GM13976 (cell line): ENCODE results near the gene TSPAN6.

Experiments used
- DNase-seq: peaks from one replicate; pipeline ENCODE4 v3.0.0; 2012; ENCODE audit warnings: low spot score
- in situ Hi-C: fragments of 300-500 bp; cut with MboI; formaldehyde crosslinking; loops from one replicate; pipeline ENCODE4 v1.12.0; 2022; ENCODE audit warnings: low sequenced_read_pairs, mixed read lengths, inconsistent platforms; ENCODE audit not compliant: unreplicated experiment
- TF ChIP-seq, protein P1 (sequence below): IDR thresholded peaks from 2 replicates; pipeline ENCODE4 v1.5.1; 2012; ENCODE audit warnings: borderline replicate concordance, mild to moderate bottlenecking; ENCODE audit not compliant: insufficient read depth; ENCODE audit errors: extremely low read depth, missing control alignments, control extremely low read depth

Gene TSPAN6

DNA sequence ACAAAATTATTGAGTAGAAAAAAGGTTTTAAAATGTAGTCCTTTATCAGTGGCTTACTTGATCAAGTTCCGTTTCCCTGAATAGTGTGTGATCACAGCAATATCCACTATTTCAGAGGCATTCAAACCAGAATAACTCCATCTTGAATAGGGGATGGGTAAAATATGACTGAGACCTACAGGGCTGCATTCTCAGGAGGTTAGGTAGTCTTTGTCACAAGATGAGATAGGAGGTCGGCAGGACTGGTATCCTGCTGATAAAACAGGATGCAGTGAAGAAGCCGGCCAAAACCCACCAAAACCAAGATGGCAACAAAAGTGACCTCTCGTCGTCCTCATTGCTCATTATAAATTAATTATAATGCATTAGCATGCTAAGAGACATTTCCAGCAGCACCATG is 24.7 kb downstream of the TSPAN6 start:
- DNase-seq, result no peak
- TF ChIP-seq, protein P1, sequence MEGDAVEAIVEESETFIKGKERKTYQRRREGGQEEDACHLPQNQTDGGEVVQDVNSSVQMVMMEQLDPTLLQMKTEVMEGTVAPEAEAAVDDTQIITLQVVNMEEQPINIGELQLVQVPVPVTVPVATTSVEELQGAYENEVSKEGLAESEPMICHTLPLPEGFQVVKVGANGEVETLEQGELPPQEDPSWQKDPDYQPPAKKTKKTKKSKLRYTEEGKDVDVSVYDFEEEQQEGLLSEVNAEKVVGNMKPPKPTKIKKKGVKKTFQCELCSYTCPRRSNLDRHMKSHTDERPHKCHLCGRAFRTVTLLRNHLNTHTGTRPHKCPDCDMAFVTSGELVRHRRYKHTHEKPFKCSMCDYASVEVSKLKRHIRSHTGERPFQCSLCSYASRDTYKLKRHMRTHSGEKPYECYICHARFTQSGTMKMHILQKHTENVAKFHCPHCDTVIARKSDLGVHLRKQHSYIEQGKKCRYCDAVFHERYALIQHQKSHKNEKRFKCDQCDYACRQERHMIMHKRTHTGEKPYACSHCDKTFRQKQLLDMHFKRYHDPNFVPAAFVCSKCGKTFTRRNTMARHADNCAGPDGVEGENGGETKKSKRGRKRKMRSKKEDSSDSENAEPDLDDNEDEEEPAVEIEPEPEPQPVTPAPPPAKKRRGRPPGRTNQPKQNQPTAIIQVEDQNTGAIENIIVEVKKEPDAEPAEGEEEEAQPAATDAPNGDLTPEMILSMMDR, result no peak
- in situ Hi-C loops, result no loop called here

DNA sequence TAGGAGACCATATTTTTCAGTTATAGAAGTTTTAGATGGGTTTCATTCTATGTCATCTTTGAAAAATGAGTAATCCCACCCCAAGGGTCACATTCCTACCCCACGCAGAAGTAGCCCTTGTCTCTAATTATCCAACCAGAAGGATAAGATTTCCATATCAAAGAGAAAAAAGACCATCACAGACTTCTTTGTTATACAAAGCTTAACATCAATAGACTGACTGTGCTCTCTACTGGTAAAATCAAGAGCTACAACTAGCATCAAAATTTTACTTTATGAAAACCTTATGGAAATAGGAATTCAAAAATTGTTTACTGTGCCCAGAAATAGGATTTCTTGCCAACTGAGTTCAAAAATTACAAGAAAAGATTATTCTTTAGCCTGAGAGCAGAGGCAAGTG is 27.0 kb downstream of the TSPAN6 start:
- DNase-seq, result no peak
- in situ Hi-C loops, result no loop called here
- TF ChIP-seq, protein P1, result no peak

GRCh38 chrX:100606753-100607152 is 29.9 kb downstream of the TSPAN6 start:
- TF ChIP-seq, protein P1, result no peak
- no peak for DNase-seq
- in situ Hi-C loops, result no loop called here

- TF ChIP-seq, protein P1, result no peak
- in situ Hi-C loops, result no loop called here
- no peak for DNase-seq
Measured at GRCh38 chrX:100600758-100601157, 35.8 kb downstream of the TSPAN6 start.

- in situ Hi-C loops, result no loop called here
- TF ChIP-seq, protein P1, result no peak
- DNase-seq, result no peak
Measured at GRCh38 chrX:100600340-100600739, 36.3 kb downstream of the TSPAN6 start.

GRCh38 chrX:100599456-100599855 is 37.1 kb downstream of the TSPAN6 start:
- in situ Hi-C loops, result no loop called here
- DNase-seq, result no peak
- TF ChIP-seq, protein P1, result no peak

- TF ChIP-seq, protein P1, result no peak
- in situ Hi-C loops, result no loop called here
Measured at GRCh38 chrX:100596601-100597000, 40.0 kb downstream of the TSPAN6 start.

More at GRCh38 chrX:100596601-100597000, 40.0 kb downstream of the TSPAN6 start:
- no peak for DNase-seq
